ENCODE measurements around the gene KCTD16.

Gene KCTD16

GRCh38 chr5:144304688-144305087, 134.0 kb downstream of the KCTD16 start:
- ChIA-PET POLR2A (no interaction called here), CTCF (no interaction called here)
- no peak for DNase-seq (ENCODE audit: extremely low spot score)

GRCh38 chr5:144307736-144308135, 137.1 kb downstream of the KCTD16 start:
- TF ChIP-seq NFRKB (IDR thresholded peaks at IDR 0.05) (no peak), ZNF384 (IDR thresholded peaks at IDR 0.05) (no peak), SUZ12 (IDR thresholded peaks at IDR 0.05) (no peak), L3MBTL2 (conservative IDR thresholded peaks at IDR 0.05) (no peak)
- ChIA-PET CTCF (no interaction called here), POLR2A (no interaction called here)
- DNase-seq (ENCODE audit: extremely low spot score) = no peak

More at GRCh38 chr5:144304688-144305087, 134.0 kb downstream of the KCTD16 start:
- TF ChIP-seq BHLHE40 (IDR thresholded peaks at IDR 0.05; ENCODE audit: borderline replicate concordance) (no peak), FOXK2 (IDR thresholded peaks at IDR 0.05) (no peak), TARDBP (IDR thresholded peaks at IDR 0.05) (no peak), ARNT (IDR thresholded peaks at IDR 0.05) (no peak), HDGF (IDR thresholded peaks at IDR 0.05; ENCODE audit: borderline replicate concordance) (no peak), SP1 (IDR thresholded peaks at IDR 0.05) (no peak), LEF1 (IDR thresholded peaks at IDR 0.05; ENCODE audit: borderline replicate concordance) (no peak), NFRKB (IDR thresholded peaks at IDR 0.05) (no peak), FOXM1 (IDR thresholded peaks at IDR 0.05; ENCODE audit: borderline replicate concordance) (no peak), ZNF384 (IDR thresholded peaks at IDR 0.05) (no peak), L3MBTL2 (conservative IDR thresholded peaks at IDR 0.05) (no peak), FOXA1 (IDR thresholded peaks at IDR 0.05) (no peak), PKNOX1 (IDR thresholded peaks at IDR 0.05) (no peak), ELF4 (IDR thresholded peaks at IDR 0.05) (no peak), SUZ12 (IDR thresholded peaks at IDR 0.05) (no peak), CTBP1 (IDR thresholded peaks at IDR 0.05; ENCODE audit: borderline replicate concordance) (no peak)

GRCh38 chr5:144308174-144308573, 137.5 kb downstream of the KCTD16 start:
- no peak for DNase-seq (ENCODE audit: extremely low spot score)
- ChIA-PET POLR2A (no interaction called here), CTCF (no interaction called here)
- TF ChIP-seq SUZ12 (IDR thresholded peaks at IDR 0.05) (no peak), BHLHE40 (IDR thresholded peaks at IDR 0.05; ENCODE audit: borderline replicate concordance) (no peak), FOXM1 (IDR thresholded peaks at IDR 0.05; ENCODE audit: borderline replicate concordance) (no peak), HDGF (IDR thresholded peaks at IDR 0.05; ENCODE audit: borderline replicate concordance) (no peak), NFRKB (IDR thresholded peaks at IDR 0.05) (no peak), TARDBP (IDR thresholded peaks at IDR 0.05) (no peak), ELF4 (IDR thresholded peaks at IDR 0.05) (no peak), CTBP1 (IDR thresholded peaks at IDR 0.05; ENCODE audit: borderline replicate concordance) (no peak), ARNT (IDR thresholded peaks at IDR 0.05) (no peak), L3MBTL2 (conservative IDR thresholded peaks at IDR 0.05) (no peak), FOXA1 (IDR thresholded peaks at IDR 0.05) (no peak), FOXK2 (IDR thresholded peaks at IDR 0.05) (no peak), SP1 (IDR thresholded peaks at IDR 0.05) (no peak), PKNOX1 (IDR thresholded peaks at IDR 0.05) (no peak), ZNF384 (IDR thresholded peaks at IDR 0.05) (no peak), LEF1 (IDR thresholded peaks at IDR 0.05; ENCODE audit: borderline replicate concordance) (no peak)

GRCh38 chr5:144308906-144309670, 138.4 kb downstream of the KCTD16 start:
- POLR2A ChIA-PET = no interaction called here
- TF ChIP-seq TARDBP (IDR thresholded peaks at IDR 0.05) (no peak), ELF4 (IDR thresholded peaks at IDR 0.05) (no peak), ZNF384 (IDR thresholded peaks at IDR 0.05) (no peak), LEF1 (IDR thresholded peaks at IDR 0.05; ENCODE audit: borderline replicate concordance) (no peak), L3MBTL2 (conservative IDR thresholded peaks at IDR 0.05) (no peak), NFRKB (IDR thresholded peaks at IDR 0.05) (no peak), HDGF (IDR thresholded peaks at IDR 0.05; ENCODE audit: borderline replicate concordance) (no peak), CTBP1 (IDR thresholded peaks at IDR 0.05; ENCODE audit: borderline replicate concordance) (no peak), SP1 (IDR thresholded peaks at IDR 0.05) (no peak)
- DNase-seq (ENCODE audit: extremely low spot score) = no peak
- CTCF ChIA-PET = no interaction called here

- ChIA-PET CTCF (no interaction called here), POLR2A (no interaction called here)
- TF ChIP-seq NFRKB (IDR thresholded peaks at IDR 0.05) (no peak), SP1 (IDR thresholded peaks at IDR 0.05) (no peak), ELF4 (IDR thresholded peaks at IDR 0.05) (no peak), FOXK2 (IDR thresholded peaks at IDR 0.05) (no peak), FOXA1 (IDR thresholded peaks at IDR 0.05) (no peak), TARDBP (IDR thresholded peaks at IDR 0.05) (no peak), SUZ12 (IDR thresholded peaks at IDR 0.05) (no peak), L3MBTL2 (conservative IDR thresholded peaks at IDR 0.05) (no peak), CTBP1 (IDR thresholded peaks at IDR 0.05; ENCODE audit: borderline replicate concordance) (no peak), BHLHE40 (IDR thresholded peaks at IDR 0.05; ENCODE audit: borderline replicate concordance) (no peak), ZNF384 (IDR thresholded peaks at IDR 0.05) (no peak), ARNT (IDR thresholded peaks at IDR 0.05) (no peak)
- no peak for DNase-seq (ENCODE audit: extremely low spot score)
Measured at GRCh38 chr5:144310621-144311020, 139.9 kb downstream of the KCTD16 start.

- no peak for DNase-seq (ENCODE audit: extremely low spot score)
- ChIA-PET POLR2A (no interaction called here), CTCF (no interaction called here)
- TF ChIP-seq FOXM1 (IDR thresholded peaks at IDR 0.05; ENCODE audit: borderline replicate concordance) (no peak), SP1 (IDR thresholded peaks at IDR 0.05) (no peak), CTBP1 (IDR thresholded peaks at IDR 0.05; ENCODE audit: borderline replicate concordance) (no peak), ELF4 (IDR thresholded peaks at IDR 0.05) (no peak)
Measured at GRCh38 chr5:144313147-144313726, 142.6 kb downstream of the KCTD16 start.
